Mammary microvascular endothelial cell (primary cell): ENCODE measurements around the gene MROH8. TPM values are rescaled to one million over a fixed set of nuclear protein-coding genes. Genes with fewer than 3 reads are reported as not detected.

Experiments used
- total RNA-seq: library from RNA; depleted of rRNA; stranded (reverse); fragments of >200 nt; gene quantifications from 2 replicates; pipeline ENCODE4 v1.2.3, GENCODE V29; 2015

The MROH8 gene
- total RNA-seq = 0.27 and 0.34 TPM in 2 replicates

GRCh38 chr20:37178839-37179682 is at the start of gene MROH8, which contains the start of gene RPN2:
Gene MROH8 (minus strand): TSS chr20:37179548.
Gene RPN2 (plus strand): TSS chr20:37179330. CDS start chr20:37179357, 27 bp downstream.

GRCh38 chr20:37095599-37096414 is 83.5 kb downstream of the MROH8 start, which contains the start of gene RBL1:
Gene RBL1 (minus strand): TSS chr20:37095997. CDS start chr20:37095928, 69 bp downstream.

Other genes with a start within 250 kb of the MROH8 start
- 96.3 and 97.9 TPM in 2 replicates for gene SAMHD1, start 227.8 kb downstream of the MROH8 start, total RNA-seq
- gene RBL1, start 83.6 kb downstream of the MROH8 start, total RNA-seq = 13.6 and 14.5 TPM in 2 replicates
- 303 and 305 TPM in 2 replicates for gene RPN2, start 218 bp downstream of the MROH8 start, total RNA-seq
- not detected in 2 replicates for gene GHRH, start 82.3 kb upstream of the MROH8 start, total RNA-seq
- 13.0 and 17.4 TPM in 2 replicates for gene MANBAL, start 110.1 kb upstream of the MROH8 start, total RNA-seq
- gene SRC, start 166.6 kb upstream of the MROH8 start, total RNA-seq = 3.2 and 4.4 TPM in 2 replicates